ENCODE results near the gene LSP1.

LSP1 gene

DNA sequence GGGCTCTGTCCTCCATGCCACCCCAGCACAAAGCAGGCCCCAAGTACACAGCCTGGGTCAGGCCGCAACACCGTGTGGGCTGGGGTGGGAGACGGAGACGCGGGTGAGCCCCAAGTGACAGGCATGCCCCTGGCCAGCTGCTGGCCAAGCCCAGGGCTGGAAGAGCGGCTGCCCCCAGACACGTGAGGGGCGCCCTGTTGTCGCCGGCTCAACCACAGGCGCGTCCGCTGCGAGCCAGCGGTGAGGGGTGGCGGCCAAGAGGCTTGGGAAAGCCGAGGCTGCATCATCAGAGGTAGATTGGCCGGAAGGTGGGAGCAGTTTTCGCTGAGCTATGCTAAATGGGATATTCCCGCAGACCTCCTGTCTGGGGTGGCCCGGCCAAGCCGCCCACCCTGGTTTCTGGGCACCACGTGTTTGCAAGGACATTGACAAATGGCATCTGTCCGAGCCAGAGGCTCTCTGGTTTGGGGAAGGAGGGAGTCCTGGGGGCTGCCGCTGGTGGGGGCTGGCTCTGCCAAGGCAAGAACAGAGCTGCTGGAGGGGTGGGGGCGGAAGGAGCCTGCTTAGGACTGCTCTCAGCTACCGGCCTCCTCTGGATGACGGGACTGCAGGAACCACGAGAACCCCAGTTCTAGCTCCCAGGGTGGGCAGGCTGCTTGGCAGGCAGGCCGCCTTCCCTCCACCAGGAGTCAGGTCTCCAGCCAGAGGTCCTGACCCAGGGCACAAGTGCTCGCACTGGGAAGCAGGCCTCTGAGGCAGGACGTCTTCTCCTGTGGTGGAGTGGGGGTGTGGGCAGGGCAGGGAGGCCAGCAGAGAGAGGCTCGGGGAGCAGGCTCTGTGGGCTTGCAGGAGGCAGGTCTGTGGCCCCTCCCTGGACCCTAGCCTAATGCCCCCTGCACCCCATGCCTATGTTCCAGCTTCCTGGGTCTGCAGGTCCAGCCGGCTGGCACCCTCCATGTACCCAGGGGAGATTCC is 38.3 kb downstream of the LSP1 start:
- DNase-seq (ENCODE audit: low read depth in 2 of 2) = no peak

DNA sequence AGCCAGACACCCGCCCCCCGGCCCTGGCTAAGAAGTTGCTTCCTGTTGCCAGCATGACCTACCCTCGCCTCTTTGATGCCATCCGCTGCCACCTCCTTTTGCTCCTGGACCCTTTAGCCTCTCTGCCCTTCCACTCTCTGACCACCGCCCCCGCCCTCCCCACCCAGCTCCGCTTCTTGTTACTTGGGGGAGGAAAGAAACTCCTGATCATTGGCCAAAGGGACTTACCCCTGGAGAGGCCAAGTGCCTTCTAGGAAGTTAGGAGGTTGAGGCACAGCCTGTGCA is 38.9 kb downstream of the LSP1 start, which contains the start of gene PRR33:
PRR33 (minus strand) TSS at position 65 of the 285 bp plus-strand sequence. CDS start 1,311 bp downstream, outside the sequence.
- no peak for DNase-seq (ENCODE audit: low read depth in 2 of 2)

DNA sequence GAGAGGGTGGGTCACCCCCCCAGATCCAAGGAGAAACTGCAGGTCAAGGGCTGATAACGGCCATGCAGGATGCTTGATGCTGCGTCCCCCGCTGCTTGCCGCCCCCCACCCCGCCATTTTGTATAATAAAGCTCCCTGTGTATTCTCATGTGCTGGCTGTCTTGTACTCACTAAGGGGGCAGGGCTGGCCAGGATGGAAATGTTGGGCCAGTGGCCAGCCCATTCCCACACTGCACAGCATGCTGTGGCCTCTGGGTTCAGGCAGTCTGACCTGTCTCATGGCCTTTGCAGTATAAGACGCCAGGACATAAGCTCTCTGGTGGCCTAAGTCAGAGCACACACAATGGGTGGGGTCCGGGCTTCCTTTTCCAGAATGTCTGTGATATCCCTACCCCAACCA is 39.2 kb downstream of the LSP1 start:
- DNase-seq (ENCODE audit: low read depth in 2 of 2) = no peak

- no peak for DNase-seq (ENCODE audit: low read depth in 2 of 2)
Observed at GRCh38 chr11:1892558-1892957, 39.7 kb downstream of the LSP1 start.

DNA sequence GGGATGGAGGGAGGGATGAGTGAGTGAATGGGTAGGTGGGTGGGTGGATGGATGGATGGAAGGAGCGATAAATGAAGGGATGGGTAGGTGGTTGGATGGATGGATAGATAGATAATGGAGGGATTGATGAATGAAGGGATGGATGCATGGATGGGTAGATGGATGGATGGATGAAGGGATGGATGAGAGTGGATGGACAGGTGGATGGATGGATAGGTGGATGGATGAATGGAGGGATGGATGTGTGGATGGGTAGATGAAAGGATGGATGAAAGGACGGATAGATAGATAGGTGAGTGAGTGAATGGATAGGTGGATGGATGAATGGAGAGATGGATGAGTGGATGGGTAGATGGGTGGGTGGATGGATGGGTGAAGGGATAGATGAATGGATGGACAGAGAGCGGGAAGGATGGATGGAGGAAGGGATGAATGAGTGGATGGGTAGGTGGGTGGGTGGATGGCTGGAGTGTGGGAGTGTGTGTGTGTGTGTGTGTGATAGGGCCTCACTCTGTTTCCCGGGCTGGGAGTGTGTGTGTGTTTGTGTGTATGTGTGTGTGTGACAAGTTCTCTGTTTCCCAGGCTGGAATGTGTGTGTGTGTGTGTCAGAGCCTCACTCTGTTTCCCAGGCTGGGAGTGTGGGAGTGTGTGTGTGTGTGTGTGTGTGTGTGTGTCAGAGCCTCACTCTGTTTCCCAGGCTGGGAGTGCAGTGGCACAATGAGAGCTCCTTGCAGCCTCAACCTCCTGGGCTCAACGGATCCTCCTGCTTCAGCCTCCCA is 40.9 kb downstream of the LSP1 start:
- DNase-seq (ENCODE audit: low read depth in 2 of 2) = no peak

- DNase-seq (ENCODE audit: low read depth in 2 of 2) = no peak
Observed at GRCh38 chr11:1894759-1895158, 41.9 kb downstream of the LSP1 start.

- DNase-seq (ENCODE audit: low read depth in 2 of 2) = no peak
Observed at GRCh38 chr11:1896468-1896867, 43.6 kb downstream of the LSP1 start.

DNA sequence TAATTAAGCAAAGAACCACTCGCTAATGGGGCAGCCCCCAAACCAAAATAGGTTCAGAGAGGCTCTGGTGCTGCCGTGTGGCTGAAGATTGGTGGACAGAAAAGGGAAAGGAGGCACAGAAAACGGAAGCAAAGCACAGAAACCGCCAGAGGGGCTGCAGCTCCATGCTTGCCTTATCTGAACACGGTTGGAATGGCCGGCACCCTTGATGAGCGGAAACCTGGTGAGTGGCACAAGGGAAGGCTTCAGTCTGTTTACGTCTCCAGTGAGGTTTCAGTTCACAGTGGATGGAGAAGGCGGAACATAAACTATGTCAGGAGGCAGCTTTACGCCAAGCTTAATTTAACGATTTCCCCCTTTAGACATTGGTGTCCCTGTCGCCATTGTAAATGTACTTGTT is 44.0 kb downstream of the LSP1 start:
- no peak for DNase-seq (ENCODE audit: low read depth in 2 of 2)

DNA sequence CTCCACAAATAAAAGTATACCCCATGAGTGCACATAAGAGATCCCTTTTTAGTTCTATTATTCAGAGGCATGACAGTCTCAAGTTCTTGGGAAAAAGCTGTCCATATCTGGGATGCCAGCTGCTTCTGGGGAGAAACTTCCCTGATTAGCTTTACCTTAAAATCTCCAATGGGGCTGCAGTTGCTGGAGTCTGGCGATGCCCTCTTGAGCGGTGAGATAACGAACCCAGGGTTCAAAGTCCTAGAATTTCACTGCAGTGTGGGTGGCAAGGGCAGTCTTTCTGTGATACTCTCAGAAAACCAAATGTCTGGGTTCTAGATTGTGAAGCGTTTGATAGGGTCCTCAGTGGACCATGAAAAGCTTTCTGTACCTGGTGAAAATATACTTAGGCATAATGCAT is 46.2 kb downstream of the LSP1 start:
- no peak for DNase-seq (ENCODE audit: low read depth in 2 of 2)

- no peak for DNase-seq (ENCODE audit: low read depth in 2 of 2)
Observed at GRCh38 chr11:1899686-1900085, 46.8 kb downstream of the LSP1 start.

DNA sequence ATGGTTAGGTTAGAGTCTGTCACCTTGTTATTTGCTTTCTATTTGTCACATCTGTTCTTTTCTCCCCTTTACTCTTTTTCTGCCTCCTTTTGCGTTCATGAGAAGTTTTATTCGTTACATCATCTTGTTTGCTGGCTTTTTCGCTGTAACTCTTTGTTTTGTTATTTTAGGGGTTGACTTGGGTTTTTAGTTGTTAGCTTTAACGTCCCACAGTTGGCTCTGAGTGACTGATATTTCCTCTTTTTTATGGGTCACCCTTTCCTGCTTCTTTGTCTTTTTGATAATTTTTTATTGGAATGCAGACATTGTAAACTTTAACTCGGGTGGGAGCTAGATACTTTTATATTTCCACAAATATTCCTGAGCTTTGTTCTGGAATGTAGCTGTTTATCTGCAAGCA is 53.3 kb downstream of the LSP1 start:
- DNase-seq (ENCODE audit: low read depth in 2 of 2) = no peak

- no peak for DNase-seq (ENCODE audit: low read depth in 2 of 2)
Observed at GRCh38 chr11:1906611-1907423, 53.9 kb downstream of the LSP1 start.

DNA sequence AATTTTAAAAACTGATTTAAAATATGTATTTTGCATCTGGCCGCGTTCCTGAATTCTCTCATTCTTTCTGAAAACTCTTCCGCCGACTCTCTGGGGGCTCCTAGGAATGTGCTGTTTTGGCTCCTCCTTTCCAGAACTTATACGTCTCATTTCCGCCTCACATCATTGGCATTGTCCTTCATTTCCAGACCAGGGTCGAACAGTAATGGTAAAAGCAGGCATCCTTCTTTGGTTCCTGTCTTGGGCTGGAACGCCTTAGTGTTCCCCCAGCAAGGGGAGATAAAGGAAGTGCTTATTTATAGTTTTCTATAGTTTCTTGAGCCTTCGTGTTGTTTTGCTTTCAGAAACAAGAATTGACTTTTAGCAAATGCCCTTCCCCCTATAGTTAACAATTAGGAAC is 55.7 kb downstream of the LSP1 start:
- no peak for DNase-seq (ENCODE audit: low read depth in 2 of 2)

DNA sequence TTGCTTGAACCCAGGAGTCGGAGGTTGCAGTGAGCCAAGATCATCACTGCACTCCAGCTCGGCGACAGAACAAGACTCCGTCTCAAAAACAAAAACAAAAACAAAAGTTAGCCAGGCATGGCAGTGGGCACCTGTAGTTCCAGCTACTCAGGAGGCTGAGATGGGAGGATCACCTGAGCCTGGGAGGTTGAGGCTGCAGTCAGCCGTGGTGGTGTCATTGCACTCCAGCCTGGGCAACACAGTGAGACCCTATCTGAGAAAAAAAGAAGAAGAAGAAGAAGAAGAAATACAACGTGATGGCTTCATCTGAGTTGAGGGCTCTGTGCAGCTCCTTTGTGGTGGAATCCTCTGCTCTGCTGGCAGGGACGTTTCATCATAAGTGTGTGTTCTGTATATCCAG is 56.6 kb downstream of the LSP1 start:
- no peak for DNase-seq (ENCODE audit: low read depth in 2 of 2)

DNA sequence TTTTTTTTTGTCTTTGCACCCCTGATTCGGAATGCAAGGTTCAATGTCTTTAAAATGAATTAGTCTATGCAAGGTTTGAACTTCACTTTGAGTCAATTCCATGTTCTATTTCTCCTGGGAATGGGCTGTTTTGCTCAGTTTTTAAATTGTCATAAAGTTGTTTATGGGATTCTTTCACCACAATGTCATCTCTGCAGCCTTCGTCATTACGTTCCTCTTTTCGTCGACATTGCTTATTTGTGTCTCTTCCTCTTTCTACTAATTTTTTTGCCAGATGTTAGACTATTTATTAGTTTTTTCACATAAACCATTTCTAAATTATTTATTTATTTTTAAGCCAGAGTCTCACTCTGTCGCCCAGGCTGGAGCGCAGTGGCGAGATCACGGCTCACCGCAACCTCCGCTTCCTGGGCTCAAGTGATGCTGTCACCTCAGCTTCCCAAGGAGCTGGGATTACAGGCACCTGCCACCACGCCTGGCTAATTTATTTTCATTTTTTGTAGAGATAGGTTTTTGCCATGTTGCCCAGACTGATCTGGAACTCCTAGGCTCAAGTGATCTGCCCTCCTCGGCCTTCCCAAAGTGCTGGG is 59.5 kb downstream of the LSP1 start:
- no peak for DNase-seq (ENCODE audit: low read depth in 2 of 2)

- DNase-seq (ENCODE audit: low read depth in 2 of 2) = no peak
Observed at GRCh38 chr11:1913271-1914060, 60.6 kb downstream of the LSP1 start.

- no peak for DNase-seq (ENCODE audit: low read depth in 2 of 2)
Observed at GRCh38 chr11:1915795-1916131, 62.9 kb downstream of the LSP1 start.

DNA sequence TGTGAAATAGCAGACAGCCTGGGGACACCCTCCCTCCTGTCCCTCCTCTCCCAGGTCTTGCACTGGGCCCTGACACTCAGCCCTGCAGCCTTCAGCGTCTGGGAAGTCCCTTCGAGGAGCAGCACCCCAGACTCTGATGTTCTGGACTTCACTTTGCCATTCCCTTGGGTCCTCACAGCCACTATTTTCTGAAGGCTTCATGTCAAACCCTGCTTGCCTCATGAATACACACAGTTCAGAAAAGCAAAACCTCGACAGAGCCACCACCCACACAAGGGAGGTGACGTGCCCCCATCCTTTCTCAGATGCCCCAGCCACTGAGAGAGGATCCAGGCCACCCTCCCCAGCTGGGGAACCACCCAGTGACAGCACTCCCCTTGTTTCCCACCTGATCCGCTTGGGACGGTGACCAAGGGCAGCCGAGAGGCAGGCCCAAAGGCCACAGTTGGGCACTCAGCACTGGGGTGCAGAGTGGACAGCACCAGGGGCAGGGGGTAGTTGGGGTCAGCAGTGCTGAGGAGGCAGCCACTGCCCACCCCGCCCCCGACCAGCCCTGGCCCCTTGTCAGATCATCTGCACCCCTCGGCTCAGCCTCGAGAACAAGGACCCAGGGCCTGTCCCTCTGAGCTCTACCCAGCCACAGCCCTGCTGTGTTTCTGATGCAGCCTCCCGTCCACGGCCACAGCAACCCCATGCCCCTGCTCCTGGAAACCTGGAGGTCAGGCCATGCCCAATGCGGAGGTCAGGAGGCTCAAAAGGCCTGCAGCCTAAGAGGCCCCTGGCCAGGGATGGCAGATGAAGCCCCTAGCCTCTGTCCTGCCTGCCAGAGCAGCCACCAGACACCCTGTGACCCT is 63.5 kb downstream of the LSP1 start:
- peak in 1 of 2 donors; percentile 11 for DNase-seq (ENCODE audit: low read depth in 2 of 2)

DNA sequence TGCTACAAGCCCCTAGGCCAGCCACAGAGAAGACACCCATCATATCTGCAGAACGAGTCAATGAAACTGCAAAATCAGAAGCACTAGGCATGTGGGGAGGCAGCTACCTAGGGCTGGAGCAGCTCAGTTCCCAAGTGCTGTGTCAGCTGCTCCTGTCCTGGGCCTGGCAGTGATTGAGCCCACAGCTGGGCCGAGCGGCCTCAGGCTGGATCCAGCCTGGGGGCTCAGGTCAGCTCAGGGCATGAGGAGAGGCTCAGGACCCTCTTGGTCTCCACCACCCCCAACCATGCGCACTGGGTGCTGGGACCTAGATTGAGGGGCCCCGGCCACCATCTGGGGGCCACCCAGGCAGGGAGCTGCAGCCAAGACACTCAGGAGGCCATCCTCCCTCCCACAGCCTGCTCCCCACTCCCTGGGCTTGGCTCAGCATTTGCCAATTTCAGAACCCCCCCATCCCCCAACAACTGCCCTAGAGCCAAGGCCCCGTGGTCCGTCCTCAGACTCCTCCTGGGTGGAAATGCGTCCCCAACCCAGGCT is 64.2 kb downstream of the LSP1 start:
- no peak for DNase-seq (ENCODE audit: low read depth in 2 of 2)

Data from stimulated activated CD4-positive, alpha-beta T cell treated with anti-CD3 and anti-CD28 coated beads, Interleukin-4, amount 100 ng/mL, for 48 hours (primary cell).